DMS53 (cell line): ENCODE measurements around the gene BTRC.
A peak's percentile ranks its signal among the peaks of the same experiment; 100 is the strongest.

ENCODE experiments used
- DNase-seq: peaks from one replicate; lab custom pipeline; 2025; lab: John Stamatoyannopoulos, UW

BTRC gene

GRCh38 chr10:101484175-101484745 lies 130.3 kb downstream of the BTRC start:
- DNase-seq: no peak

GRCh38 chr10:101485207-101485606 lies 131.2 kb downstream of the BTRC start:
- no peak for DNase-seq

GRCh38 chr10:101485681-101486554 lies 132.0 kb downstream of the BTRC start:
- no peak for DNase-seq

- DNase-seq: no peak
Measured at GRCh38 chr10:101487399-101487798, 133.4 kb downstream of the BTRC start.

GRCh38 chr10:101489355-101489754 lies 135.4 kb downstream of the BTRC start:
- DNase-seq: peak; percentile 82

GRCh38 chr10:101490026-101490425 lies 136.1 kb downstream of the BTRC start:
- DNase-seq: no peak

GRCh38 chr10:101492205-101492604 lies 138.2 kb downstream of the BTRC start:
- no peak for DNase-seq

- no peak for DNase-seq
Measured at GRCh38 chr10:101492814-101493213, 138.8 kb downstream of the BTRC start.

- no peak for DNase-seq
Measured at GRCh38 chr10:101493249-101493648, 139.3 kb downstream of the BTRC start.

GRCh38 chr10:101493782-101494281 lies 139.9 kb downstream of the BTRC start:
- peak; percentile 45 for DNase-seq

GRCh38 chr10:101494650-101495049 lies 140.7 kb downstream of the BTRC start:
- DNase-seq: no peak

GRCh38 chr10:101495324-101495925 lies 141.5 kb downstream of the BTRC start:
- peak; percentile 59 for DNase-seq

- DNase-seq: no peak
Measured at GRCh38 chr10:101504438-101504837, 150.5 kb downstream of the BTRC start.

- no peak for DNase-seq
Measured at GRCh38 chr10:101506829-101507661, 153.1 kb downstream of the BTRC start.

GRCh38 chr10:101507828-101508227 lies 153.9 kb downstream of the BTRC start:
- no peak for DNase-seq

- DNase-seq: no peak
Measured at GRCh38 chr10:101511938-101512337, 158.0 kb downstream of the BTRC start.

- peak; percentile 68 for DNase-seq
Measured at GRCh38 chr10:101512738-101513137, 158.8 kb downstream of the BTRC start.

GRCh38 chr10:101513733-101514132 lies 159.8 kb downstream of the BTRC start:
- no peak for DNase-seq

- no peak for DNase-seq
Measured at GRCh38 chr10:101525848-101526247, 171.9 kb downstream of the BTRC start.

GRCh38 chr10:101529207-101529606 lies 175.2 kb downstream of the BTRC start:
- no peak for DNase-seq

GRCh38 chr10:101529725-101530553 lies 176.0 kb downstream of the BTRC start:
- no peak for DNase-seq
